ENCODE results near the gene MS4A7.

The MS4A7 gene

DNA sequence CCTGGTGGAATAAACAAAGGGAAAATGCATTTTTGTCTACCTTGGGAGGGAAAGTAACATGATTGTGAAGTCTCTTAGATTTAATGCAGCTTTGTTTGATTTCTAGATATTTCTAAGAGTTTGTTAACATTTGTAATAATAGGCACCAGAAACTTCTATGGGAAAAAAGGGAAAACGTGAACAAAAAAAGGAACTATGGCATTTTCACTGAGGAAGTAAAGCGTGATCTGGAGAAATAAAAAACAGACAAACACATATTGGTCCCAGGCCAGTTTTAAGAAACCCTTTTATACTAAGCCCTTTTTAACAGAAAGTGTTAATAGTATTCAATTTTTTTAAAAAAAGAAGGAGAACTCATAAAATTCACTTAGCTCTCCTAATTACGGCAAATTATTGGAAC lies 6.9 kb upstream of the MS4A7 start:
- no peak for DNase-seq (ENCODE audit: low read depth)

DNA sequence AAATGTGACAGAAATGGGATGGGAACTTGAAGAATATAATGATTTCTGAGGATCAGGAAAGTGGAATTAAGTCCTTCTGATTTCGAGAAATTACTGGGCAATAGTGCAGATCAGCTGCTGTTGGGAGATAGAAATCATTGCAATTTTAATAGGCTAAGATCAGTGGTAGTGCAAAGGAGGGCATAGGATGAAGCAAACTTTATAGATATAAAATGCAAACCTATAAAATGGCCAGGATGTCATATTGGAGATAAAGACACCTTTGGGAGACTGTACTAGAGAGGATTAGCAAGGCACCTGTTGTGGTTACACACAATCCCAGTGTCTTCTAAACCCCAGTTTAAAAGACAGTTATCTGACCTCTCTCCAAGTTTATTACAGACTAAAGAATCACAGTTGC lies 6.5 kb upstream of the MS4A7 start:
- DNase-seq (ENCODE audit: low read depth): no peak

DNA sequence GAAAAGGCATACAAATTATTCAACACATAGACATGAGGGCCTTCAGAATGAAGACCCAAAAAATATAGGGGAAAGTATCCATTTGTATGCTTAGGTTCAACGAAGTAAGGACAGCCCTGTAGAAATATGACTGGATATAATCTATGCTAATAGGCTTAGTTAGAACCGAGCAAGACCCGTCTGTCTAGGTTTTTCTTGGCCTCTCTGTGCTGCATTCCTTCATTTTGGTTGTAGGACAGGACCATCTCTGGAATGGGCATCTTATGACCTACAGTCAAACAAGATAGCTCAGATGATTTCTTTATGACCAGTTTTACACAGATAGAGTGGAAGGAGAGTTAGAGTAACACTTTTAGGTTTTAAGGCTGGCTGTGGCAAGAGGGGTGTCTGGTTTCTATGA lies 5.6 kb upstream of the MS4A7 start:
- DNase-seq (ENCODE audit: low read depth): no peak

DNA sequence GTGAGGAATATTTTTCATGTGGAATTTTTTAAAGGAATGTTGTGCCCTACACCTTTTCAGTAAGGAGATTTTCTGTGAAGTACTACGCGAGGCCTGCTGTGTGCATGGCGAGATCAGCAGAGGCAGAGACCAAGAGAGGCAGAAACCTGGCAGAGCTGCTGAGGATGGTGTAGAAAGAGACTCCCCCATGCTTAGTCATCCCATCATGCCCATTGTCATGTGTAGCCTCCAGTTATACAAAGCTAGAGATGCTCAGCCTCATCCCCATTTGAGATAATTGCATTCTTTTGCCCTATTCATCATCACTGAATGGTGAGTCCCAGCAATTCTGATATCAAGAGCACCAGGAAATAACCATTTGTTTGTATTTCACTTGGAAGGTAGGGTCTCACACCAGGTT lies 3.0 kb upstream of the MS4A7 start:
- DNase-seq (ENCODE audit: low read depth): no peak

DNA sequence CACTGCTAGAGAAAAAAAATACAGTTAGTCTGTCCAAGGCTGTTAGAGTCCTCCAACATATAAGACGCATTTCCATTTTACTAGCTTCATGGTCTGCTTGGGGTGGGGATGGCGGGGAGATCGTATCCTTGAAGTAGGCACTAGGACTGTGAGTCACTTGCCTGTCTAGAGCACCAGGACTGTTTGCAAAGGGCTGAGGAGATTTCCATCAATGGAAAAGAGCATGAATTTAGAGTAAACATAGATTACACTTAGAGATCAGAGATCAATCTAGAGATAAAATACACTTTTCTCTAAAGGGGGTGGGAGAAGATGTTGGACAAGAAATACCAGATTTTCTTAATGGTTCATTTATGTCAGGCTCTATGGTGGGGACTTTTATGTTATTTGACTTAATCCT lies 1.7 kb upstream of the MS4A7 start:
- no peak for DNase-seq (ENCODE audit: low read depth)

DNA sequence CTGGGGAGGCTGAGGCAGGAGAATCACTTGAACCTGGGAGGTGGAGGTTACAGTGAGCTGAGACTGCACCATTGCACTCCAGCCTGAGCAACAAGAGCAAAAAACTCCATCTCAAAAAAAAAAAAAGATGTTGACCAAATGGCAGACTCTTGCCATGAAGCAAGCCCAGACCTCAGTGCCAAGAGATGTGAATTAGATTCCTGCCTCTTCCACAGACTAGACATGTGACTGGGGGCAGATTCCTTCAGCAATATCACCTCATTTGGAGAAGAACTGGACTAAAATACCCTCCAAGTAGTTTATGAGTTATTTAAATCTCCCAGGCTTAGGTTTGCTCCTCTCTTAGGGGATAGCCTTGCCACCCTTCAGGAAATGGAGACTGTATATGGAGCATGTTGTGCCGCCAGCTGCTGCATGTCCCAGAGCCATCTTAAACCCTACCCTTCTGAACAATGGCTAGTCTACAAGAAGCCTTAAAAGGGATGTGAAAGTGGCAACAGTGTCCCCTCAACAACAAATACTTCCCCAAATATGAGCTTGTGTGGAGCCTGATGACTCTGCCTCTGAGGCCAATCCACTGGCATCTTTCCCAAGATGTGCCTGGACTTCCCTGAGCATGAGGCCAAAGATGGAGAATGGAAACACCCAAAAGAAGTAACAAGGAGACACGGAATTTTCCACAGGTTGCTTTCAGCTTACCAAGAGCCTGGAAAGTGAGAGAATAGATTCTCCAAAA lies 763 bp upstream of the MS4A7 start:
- DNase-seq (ENCODE audit: low read depth): no peak

DNA sequence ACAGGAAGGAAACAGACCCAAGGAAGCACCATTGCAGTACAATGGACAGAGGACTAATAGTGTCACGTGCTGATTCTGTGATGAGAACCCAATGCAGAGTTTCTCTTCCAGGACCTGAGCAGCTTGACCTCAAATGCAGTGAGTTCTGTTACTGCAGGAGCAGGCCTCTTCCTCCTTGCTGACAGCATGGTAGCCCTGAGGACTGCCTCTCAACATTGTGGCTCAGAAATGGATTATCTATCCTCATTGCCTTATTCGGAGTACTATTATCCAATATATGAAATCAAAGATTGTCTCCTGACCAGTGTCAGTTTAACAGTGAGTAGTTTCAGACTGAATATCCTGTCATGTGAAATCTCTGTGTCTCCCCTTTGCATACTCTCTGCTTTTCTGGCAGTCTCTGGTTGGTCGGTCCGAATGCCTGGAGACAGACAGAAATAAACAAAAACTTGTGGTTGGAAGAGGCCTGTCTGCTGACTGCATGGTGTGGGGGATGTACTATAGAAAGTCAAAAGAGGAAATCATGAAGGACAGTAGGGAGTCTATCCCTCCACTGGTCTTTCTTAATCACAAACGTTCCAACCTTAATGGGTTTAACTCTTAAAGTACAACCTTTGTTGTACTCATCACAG lies 11.1 kb downstream of the MS4A7 start:
- no peak for DNase-seq (ENCODE audit: low read depth)

DNA sequence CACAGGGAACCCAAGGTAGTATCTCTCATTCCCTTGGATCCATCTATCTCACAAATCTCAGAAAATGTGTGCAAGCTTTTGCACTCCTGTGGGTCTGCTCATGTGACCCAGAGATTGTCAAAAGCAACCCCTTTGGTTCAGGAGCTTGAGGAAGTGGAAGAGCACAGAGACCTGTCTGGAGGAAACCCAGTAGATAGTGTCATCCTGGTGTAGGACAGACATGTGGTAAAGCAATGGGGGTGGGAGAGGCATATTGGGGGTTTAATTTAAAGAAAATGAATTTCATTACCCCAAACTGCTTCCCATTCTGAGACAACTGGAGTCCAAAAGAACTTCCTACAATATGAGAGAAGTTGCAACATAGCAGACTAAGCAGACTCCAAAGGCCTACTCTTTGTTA lies 12.1 kb downstream of the MS4A7 start:
- no peak for DNase-seq (ENCODE audit: low read depth)

DNA sequence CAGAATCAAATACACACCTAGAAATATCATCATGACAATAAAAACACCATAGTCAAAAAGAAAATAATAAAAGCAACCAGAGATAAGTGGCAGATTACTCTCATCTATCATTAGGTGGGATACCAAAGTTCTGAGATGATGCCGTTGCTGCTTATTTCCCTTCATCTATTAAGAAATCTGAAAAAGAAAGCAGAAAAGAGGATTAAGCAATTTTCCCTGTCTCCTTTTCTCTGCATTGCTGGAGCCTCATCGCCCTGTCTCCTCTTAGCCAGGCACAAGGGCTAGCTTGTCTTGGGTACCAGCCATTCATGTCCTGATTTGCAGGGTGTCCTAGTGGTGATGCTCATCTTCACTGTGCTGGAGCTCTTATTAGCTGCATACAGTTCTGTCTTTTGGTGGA lies 14.0 kb downstream of the MS4A7 start:
- no peak for DNase-seq (ENCODE audit: low read depth)

DNA sequence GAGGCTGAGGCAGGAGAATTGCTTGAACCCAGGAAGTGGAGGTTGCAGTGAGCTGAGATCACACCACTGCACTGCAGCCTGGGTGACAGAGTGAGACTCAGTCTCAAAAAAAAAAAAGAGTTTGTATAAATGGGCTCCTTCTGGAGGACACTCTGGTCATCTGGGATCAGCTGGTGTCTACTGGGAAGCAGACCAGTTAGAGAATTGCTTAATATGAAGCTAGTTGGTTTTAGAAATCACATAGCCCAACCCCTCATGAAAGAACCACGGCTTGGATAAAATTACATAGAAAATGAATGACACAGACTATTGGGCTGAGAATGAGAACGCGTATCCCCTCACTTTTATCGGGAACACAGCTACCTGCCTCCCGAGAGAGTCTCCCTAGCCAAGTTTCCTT lies 14.7 kb downstream of the MS4A7 start:
- DNase-seq (ENCODE audit: low read depth): no peak

DNA sequence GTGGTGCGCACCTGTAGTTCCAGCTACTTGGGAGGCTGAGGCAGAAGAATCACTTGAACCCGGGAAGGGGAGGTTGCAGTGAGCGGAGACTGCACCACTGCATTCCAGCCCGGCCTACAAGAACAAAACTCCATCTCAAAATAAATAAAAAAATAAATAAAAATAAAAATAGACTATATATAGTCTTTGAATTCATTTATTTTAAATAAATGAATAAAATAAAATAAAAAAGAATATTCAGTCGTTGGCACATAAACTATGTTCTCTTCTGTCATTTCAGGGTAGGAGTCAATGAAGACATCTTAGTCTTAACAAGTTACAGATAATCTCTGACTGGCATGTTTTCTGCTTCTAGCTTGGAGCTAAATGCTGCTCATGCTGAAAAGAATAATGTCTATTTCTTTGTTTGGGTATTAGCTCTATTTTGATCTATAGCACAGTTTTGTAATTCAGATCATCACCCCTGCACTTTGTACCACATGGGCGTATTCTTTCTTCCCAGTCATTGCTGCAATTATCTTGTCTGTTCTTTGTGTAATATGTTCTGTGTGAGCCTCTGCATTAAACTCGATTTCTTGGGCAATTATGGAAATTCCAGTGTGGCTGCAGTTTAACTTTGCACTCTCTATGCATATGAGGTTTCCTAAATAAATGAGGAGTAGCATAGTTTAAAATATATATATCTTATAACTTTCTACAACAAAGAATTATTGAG lies 16.5 kb downstream of the MS4A7 start:
- DNase-seq (ENCODE audit: low read depth): no peak

DNA sequence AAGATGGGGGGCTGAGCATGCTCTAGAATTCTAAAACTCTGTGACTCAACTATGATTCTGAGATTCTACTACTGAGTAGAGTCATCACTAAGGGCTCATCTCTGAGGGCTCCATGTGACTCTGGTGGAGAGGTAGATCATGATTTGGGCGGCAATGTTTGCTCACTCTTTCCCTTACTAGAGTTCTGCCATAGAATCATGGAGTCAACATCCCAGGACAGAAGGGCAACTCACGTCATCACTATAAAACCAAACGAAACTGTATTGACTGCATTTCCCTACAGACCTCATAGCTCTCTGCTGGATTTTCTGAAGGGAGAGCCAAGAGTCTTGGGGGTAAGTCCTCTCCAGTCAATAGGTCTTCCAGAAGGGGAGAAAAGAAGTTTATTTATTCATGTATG lies 18.1 kb downstream of the MS4A7 start, which contains the start of gene MS4A14:
Gene MS4A14 (plus strand): TSS at position 78 of the 400 bp plus-strand sequence. CDS start 120 bp downstream, at position 198.
- no peak for DNase-seq (ENCODE audit: low read depth)

DNA sequence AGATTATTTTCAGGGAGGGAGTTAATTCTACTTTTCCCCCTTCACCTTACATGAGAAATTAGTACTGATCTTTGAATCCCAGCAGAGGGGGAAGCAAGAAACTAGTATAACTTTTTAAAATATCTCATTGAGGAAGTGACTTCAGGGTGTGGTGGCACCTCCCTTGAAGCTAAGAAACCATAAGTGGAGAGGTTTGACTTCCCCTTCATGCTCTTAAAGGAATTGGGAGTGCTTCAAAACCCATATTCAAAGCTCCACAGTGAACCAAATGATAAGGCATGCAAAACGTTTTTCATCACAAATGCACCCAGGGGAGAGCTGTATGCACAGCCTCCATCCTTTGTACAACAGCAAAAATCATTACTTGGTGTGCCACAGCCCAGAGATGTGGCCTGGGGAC lies 18.5 kb downstream of the MS4A7 start:
- DNase-seq (ENCODE audit: low read depth): no peak

DNA sequence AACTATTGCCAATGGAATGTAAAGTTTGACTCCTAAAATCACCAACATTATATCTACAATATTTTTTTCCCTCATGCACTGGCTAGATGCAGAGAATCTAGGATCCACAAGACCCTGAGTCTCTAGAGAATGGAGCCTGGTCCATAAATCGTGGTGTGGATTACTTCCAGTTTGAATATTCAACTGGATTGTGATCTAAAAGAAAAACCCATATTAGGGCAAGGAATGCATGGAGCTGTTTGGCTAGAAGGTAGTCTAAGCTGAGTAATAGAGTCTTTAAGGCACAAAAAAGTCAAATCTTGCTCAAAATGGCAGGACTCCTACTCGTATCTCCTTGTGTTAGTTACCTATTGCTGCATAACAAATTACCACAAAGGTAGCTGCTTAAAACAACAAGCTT lies 41.7 kb downstream of the MS4A7 start:
- DNase-seq (ENCODE audit: low read depth): no peak

DNA sequence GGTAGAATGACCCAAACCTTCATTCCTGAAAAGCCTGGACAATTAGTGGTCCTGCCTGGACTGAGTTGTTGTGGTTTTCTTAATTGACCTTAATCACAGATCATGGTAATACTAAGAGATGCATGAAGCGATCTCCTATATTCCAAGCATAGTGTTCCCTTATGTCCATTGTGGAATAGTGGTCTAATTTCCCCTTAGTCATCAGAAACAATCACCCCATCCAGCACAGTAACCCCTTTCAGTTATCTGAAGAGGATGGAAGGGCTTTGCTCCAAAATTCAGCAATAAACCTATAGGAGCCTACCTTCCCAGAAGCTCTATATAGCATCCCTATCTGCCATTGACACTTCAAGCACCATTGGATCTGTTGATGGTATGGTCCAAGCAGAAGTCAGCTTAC lies 44.3 kb downstream of the MS4A7 start:
- DNase-seq (ENCODE audit: low read depth): no peak

DNA sequence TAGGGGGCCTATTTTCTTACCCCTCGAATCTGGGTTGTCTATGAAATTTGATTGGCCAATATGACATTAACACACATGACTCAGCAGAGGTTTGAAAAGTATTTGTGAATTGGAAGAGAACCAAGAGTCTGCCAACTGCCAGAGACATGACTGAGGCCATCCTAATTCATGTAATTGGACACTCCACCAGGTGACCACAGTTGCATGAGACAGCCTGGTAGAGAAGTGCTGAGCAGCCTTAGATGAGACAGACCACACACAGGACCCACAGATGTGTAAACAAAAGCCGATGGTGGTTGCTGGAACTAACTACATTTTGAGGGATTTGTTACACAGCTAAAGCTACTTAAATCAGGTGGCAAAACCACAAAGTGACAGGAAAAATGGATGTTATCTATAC lies 50.2 kb downstream of the MS4A7 start:
- DNase-seq (ENCODE audit: low read depth): no peak

DNA sequence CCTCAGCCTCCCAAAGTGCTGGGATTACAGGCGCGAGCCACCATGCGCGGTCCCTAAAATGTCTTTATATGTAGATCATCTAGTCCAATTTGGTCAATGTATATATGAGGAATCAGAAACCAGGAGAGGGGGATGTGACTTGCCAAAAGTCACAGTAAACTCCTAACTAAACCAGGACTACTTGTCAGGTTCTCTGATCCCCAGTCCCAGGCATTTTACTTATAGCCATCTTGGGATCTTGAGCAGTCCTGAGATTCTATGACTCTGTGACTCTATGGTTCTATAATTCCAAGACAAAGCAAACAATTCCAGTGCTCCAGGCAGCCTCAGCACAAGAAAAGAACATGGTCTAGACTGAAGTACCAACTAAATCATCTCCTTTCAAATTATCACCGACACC lies 50.9 kb downstream of the MS4A7 start, which contains the start of gene MS4A5:
Gene MS4A5 (plus strand): TSS at position 301 of the 400 bp plus-strand sequence. CDS start 103 bp downstream, outside the sequence.
- no peak for DNase-seq (ENCODE audit: low read depth)

DNA sequence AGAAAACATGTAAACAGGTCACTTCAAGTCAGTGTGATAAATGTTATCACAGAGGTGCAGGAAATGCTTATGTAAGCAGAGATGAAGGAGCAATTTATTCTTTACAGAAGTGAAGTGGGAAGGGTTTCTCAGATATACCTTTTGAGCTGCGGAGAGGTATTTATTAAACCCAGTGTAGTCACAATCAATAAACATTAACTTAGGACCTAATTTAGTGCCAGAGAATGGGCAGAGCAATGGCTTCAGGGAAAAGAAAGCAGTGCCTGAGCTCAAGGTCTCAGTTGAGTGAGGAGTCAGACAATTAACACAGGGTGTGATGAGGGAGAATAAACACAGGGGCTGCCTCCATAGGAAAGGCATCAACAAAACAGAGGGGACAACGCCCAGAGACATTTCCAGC lies 52.9 kb downstream of the MS4A7 start:
- no peak for DNase-seq (ENCODE audit: low read depth)

DNA sequence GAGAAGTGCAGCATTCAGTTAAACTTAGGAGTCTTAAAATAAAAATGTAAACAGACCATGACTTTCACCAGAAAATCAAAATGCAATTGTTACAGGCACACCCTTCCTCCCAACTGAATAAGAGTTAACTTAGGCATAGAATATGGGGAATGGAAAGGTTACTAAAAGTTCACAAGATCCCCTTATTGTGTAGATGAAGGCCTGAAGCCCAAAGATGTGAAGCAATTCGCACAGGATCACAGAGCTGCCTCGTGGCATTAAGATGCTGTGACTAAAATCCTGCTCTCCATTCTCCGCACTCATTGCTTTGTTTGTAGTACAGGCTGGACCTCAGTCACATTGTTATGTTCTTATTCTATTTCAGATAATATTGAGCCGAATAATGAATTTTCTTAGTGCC lies 55.1 kb downstream of the MS4A7 start:
- DNase-seq (ENCODE audit: low read depth): no peak

Data from HS-5 (cell line).